ENCODE results near the gene NOP53.

GRCh38 chr19:47698631-47699359, 46.6 kb upstream of the NOP53 start:
- TF ChIP-seq, protein P1, sequence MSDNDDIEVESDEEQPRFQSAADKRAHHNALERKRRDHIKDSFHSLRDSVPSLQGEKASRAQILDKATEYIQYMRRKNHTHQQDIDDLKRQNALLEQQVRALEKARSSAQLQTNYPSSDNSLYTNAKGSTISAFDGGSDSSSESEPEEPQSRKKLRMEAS (IDR thresholded peaks at IDR 0.05), result no peak
- TF ChIP-seq SP1 (IDR thresholded peaks at IDR 0.05), result no peak
- TF ChIP-seq CTCF (IDR thresholded peaks at IDR 0.05; ENCODE audit: low read depth, low read length, missing input control), result no peak
- no peak for TF ChIP-seq REST (IDR thresholded peaks at IDR 0.05)
- TF ChIP-seq TAF1 (conservative IDR thresholded peaks at IDR 0.05), result no peak
- TF ChIP-seq RAD21 (IDR thresholded peaks at IDR 0.05), result no peak
- TF ChIP-seq HNF4A (conservative IDR thresholded peaks at IDR 0.05), result no peak
- TF ChIP-seq EGR1 (IDR thresholded peaks at IDR 0.05; ENCODE audit: low read depth in 2 of 2), result no peak
- TF ChIP-seq, protein P2, sequence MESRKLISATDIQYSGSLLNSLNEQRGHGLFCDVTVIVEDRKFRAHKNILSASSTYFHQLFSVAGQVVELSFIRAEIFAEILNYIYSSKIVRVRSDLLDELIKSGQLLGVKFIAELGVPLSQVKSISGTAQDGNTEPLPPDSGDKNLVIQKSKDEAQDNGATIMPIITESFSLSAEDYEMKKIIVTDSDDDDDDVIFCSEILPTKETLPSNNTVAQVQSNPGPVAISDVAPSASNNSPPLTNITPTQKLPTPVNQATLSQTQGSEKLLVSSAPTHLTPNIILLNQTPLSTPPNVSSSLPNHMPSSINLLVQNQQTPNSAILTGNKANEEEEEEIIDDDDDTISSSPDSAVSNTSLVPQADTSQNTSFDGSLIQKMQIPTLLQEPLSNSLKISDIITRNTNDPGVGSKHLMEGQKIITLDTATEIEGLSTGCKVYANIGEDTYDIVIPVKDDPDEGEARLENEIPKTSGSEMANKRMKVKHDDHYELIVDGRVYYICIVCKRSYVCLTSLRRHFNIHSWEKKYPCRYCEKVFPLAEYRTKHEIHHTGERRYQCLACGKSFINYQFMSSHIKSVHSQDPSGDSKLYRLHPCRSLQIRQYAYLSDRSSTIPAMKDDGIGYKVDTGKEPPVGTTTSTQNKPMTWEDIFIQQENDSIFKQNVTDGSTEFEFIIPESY (IDR thresholded peaks at IDR 0.05), result no peak
- TF ChIP-seq GABPA (IDR thresholded peaks at IDR 0.05 in 1 of 2, conservative IDR thresholded peaks at IDR 0.05 in 1 of 2), result no peak
